Fibroblast of the aortic adventitia (primary cell): ENCODE data around the gene CSNK1G2. TPM values are rescaled to one million over a fixed set of nuclear protein-coding genes. Genes with fewer than 3 reads are reported as not detected.

ENCODE experiments used
- DNase-seq: peaks from one replicate; pipeline ENCODE4 v3.0.0-alpha.2; 2010; ENCODE audit warnings: low read depth
- H3K4me3 ChIP-seq: 2 replicates; pipeline ENCODE4 v1.5.1; 2011; ENCODE audit warnings: low read depth, mild to moderate bottlenecking, control low read depth, low read length, moderate library complexity
- CTCF ChIP-seq: IDR thresholded peaks from 2 replicates; pipeline ENCODE4 v1.5.1; 2011; ENCODE audit warnings: mild to moderate bottlenecking, low read length, control low read depth, inconsistent platforms; ENCODE audit not compliant: insufficient read depth
- small RNA-seq: library from RNA; depleted of rRNA; stranded (forward); fragments of <200 nt; gene quantifications from one replicate; pipeline ENCODE3, GENCODE V24; 2012
- total RNA-seq: library from RNA; depleted of rRNA; stranded (reverse); fragments of >200 nt; gene quantifications from 2 replicates; pipeline ENCODE4 v1.2.3, GENCODE V29; 2012; ENCODE audit warnings: low replicate concordance

Gene CSNK1G2
- total RNA-seq, 1 donor = 47.5 TPM

- no peak for TF ChIP-seq CTCF
- DNase-seq = peak; percentile 89
- H3K4me3 ChIP-seq = peak overlapping the region; percentile 69
These were observed 75.3 kb downstream of the CSNK1G2 start for GRCh38 chr19:2016041-2016807.

- no peak overlapping the region for H3K4me3 ChIP-seq
- no peak for DNase-seq
- no peak for TF ChIP-seq CTCF
These were observed 77.8 kb downstream of the CSNK1G2 start for GRCh38 chr19:2018752-2019151.

- no peak for DNase-seq
- TF ChIP-seq CTCF = no peak
- H3K4me3 ChIP-seq = no peak overlapping the region
These were observed 80.6 kb downstream of the CSNK1G2 start for GRCh38 chr19:2021453-2022140.

GRCh38 chr19:2022289-2022688 is 81.3 kb downstream of the CSNK1G2 start:
- TF ChIP-seq CTCF = no peak
- no peak overlapping the region for H3K4me3 ChIP-seq
- DNase-seq = no peak

GRCh38 chr19:2026770-2027169 is 85.8 kb downstream of the CSNK1G2 start:
- H3K4me3 ChIP-seq = no peak overlapping the region
- TF ChIP-seq CTCF = no peak
- DNase-seq = no peak

GRCh38 chr19:2027361-2027760 is 86.4 kb downstream of the CSNK1G2 start:
- TF ChIP-seq CTCF = peak; percentile 39
- DNase-seq = peak; percentile 96
- H3K4me3 ChIP-seq = no peak overlapping the region

Small RNA genes lying within 50 kb of the gene (small RNA-seq; reads per million reads assigned to genes)
- not detected for gene AC007136.1

Other genes starting within 250 kb of the CSNK1G2 start
- gene ONECUT3, start 187.7 kb upstream of the CSNK1G2 start, total RNA-seq = not detected in 2 replicates
- gene ATP8B3, start 128.9 kb upstream of the CSNK1G2 start, total RNA-seq = 0.16 and 3.3 TPM in 2 replicates
- 9.0 and 13.0 TPM in 2 replicates for gene REXO1, start 92.7 kb upstream of the CSNK1G2 start, total RNA-seq
- 6.5 and 7.3 TPM in 2 replicates for gene KLF16, start 77.6 kb upstream of the CSNK1G2 start, total RNA-seq
- gene ABHD17A, start 55.7 kb upstream of the CSNK1G2 start, total RNA-seq = 48.0 and 51.2 TPM in 2 replicates
- 2.6 and 4.2 TPM in 2 replicates for gene ADAT3, start 35.8 kb upstream of the CSNK1G2 start, total RNA-seq
- 51.6 and 59.3 TPM in 2 replicates for gene SCAMP4, start 35.8 kb upstream of the CSNK1G2 start, total RNA-seq
- gene BTBD2, start 74.5 kb downstream of the CSNK1G2 start, total RNA-seq = 15.5 and 59.3 TPM in 2 replicates
- gene MKNK2, start 110.1 kb downstream of the CSNK1G2 start, total RNA-seq = 75.8 and 84.3 TPM in 2 replicates
- gene MOB3A, start 155.2 kb downstream of the CSNK1G2 start, total RNA-seq = 7.4 and 40.4 TPM in 2 replicates
- gene IZUMO4, start 155.7 kb downstream of the CSNK1G2 start, total RNA-seq = 0.16 and 1.4 TPM in 2 replicates
- gene AP3D1, start 210.4 kb downstream of the CSNK1G2 start, total RNA-seq = 82.7 and 102 TPM in 2 replicates
- 10.3 and 12.0 TPM in 2 replicates for gene DOT1L, start 222.8 kb downstream of the CSNK1G2 start, total RNA-seq